ENCODE measurements around the gene AFAP1L1.

AFAP1L1 gene

GRCh38 chr5:149280124-149280523, 8.5 kb downstream of the AFAP1L1 start (continued):
- no peak for TF ChIP-seq ZNF518A (tag by site-specific recombination; conservative IDR thresholded peaks at IDR 0.05; ENCODE audit: low read depth)
- TF ChIP-seq INSM2 (tag by site-specific recombination; IDR thresholded peaks at IDR 0.05): no peak
- no peak for TF ChIP-seq ZNF626 (tag by site-specific recombination; IDR thresholded peaks at IDR 0.05)
- no peak for TF ChIP-seq ZNF155 (tag by site-specific recombination; IDR thresholded peaks at IDR 0.05)
- no peak for TF ChIP-seq ZNF292 (tag by site-specific recombination; IDR thresholded peaks at IDR 0.05; ENCODE audit: borderline replicate concordance, low read depth)
- TF ChIP-seq ZNF629 (tag by site-specific recombination; IDR thresholded peaks at IDR 0.05): no peak
- no peak for TF ChIP-seq ZNF571 (tag by site-specific recombination; IDR thresholded peaks at IDR 0.05)
- TF ChIP-seq ZNF501 (tag by site-specific recombination; IDR thresholded peaks at IDR 0.05): no peak
- no peak for TF ChIP-seq BCL11A (tag by site-specific recombination; IDR thresholded peaks at IDR 0.05; ENCODE audit: low read depth)
- no peak for TF ChIP-seq KLF7 (tag by site-specific recombination; IDR thresholded peaks at IDR 0.05; ENCODE audit: borderline replicate concordance)

- TF ChIP-seq ZNF792 (tag by site-specific recombination; IDR thresholded peaks at IDR 0.05) (no peak), PRDM2 (tag by site-specific recombination; IDR thresholded peaks at IDR 0.05; ENCODE audit: borderline replicate concordance) (no peak), OVOL3 (tag by site-specific recombination; IDR thresholded peaks at IDR 0.05) (no peak), ZNF830 (tag by site-specific recombination; IDR thresholded peaks at IDR 0.05; ENCODE audit: low read depth) (no peak)
- Histone ChIP-seq H3K4me3 (ENCODE audit: low read depth, low read length) (no peak overlapping the region), H3K4me1 (ENCODE audit: control insufficient read depth, insufficient read depth, low read length) (no peaks in the 10 kb centered on the region), H3K9me3 (ENCODE audit: control insufficient read depth, insufficient read depth, low read depth, low read length) (no peaks in the 10 kb centered on the region), H3K27ac (ENCODE audit: extremely low read depth, low read depth, low read length) (no peak overlapping the region), H3K36me3 (ENCODE audit: control insufficient read depth in 2 of 2, insufficient read depth in 1 of 2, low read length in 2 of 2) (no peaks in the 10 kb centered on the region)
- ChIA-PET POLR2A (no interaction called here), CTCF (no interaction called here)
Measured at GRCh38 chr5:149280802-149281201, 9.1 kb downstream of the AFAP1L1 start.

Data from HEK293 (cell line).